ENCODE data around the gene SPA17. TPM values are rescaled to one million over a fixed set of nuclear protein-coding genes. Genes with fewer than 3 reads are reported as not detected.

SPA17 gene
- total RNA-seq = 1 to 10 TPM; 4.7 to 5.9 TPM

- H3K4me1 ChIP-seq = peaks cover 0 to 27% of the 10 kb centered on the region in 2 donors
- H3K9me3 ChIP-seq = no peaks in the 10 kb centered on the region
- peak within 1 kb of the TSS; percentile 75 to 76 for H3K4me3 ChIP-seq
- DNase-seq (ENCODE audit: low spot score) = peak; percentile 96
- H3K36me3 ChIP-seq = no peaks in the 10 kb centered on the region
- H3K27me3 ChIP-seq = no peaks in the 10 kb centered on the region
- no peak for TF ChIP-seq CTCF (IDR thresholded peaks at IDR 0.05)
- H3K27ac ChIP-seq = peak within 1 kb of the TSS; percentile 88 to 89
Observed at GRCh38 chr11:124673333-124674167, at the start of gene SPA17, which contains the start of gene SIAE. Gene SPA17 (plus strand): TSS chr11:124673904. CDS start chr11:124675265, 1,361 bp downstream. Gene SIAE (minus strand): TSS chr11:124673739. CDS start chr11:124673708, 31 bp downstream.

GRCh38 chr11:124625504-124626168 is 48.1 kb upstream of the SPA17 start:
- DNase-seq (ENCODE audit: low spot score) = no peak
- H3K36me3 ChIP-seq = peaks cover 38% of the 10 kb centered on the region
- H3K4me1 ChIP-seq = peaks cover 0 to 27% of the 10 kb centered on the region in 2 donors
- no peaks in the 10 kb centered on the region for H3K9me3 ChIP-seq
- no peaks in the 10 kb centered on the region for H3K27me3 ChIP-seq
- H3K4me3 ChIP-seq = no peak overlapping the region
- H3K27ac ChIP-seq = no peak overlapping the region
- TF ChIP-seq CTCF (IDR thresholded peaks at IDR 0.05) = no peak

GRCh38 chr11:124627546-124627945 is 46.2 kb upstream of the SPA17 start:
- no peaks in the 10 kb centered on the region for H3K9me3 ChIP-seq
- peaks cover 57% of the 10 kb centered on the region for H3K36me3 ChIP-seq
- H3K27ac ChIP-seq = no peak overlapping the region
- DNase-seq (ENCODE audit: low spot score) = no peak
- peaks cover 0 to 22% of the 10 kb centered on the region in 2 donors for H3K4me1 ChIP-seq
- no peak for TF ChIP-seq CTCF (IDR thresholded peaks at IDR 0.05)
- H3K4me3 ChIP-seq = no peak overlapping the region
- H3K27me3 ChIP-seq = no peaks in the 10 kb centered on the region

GRCh38 chr11:124629961-124630360 is 43.7 kb upstream of the SPA17 start:
- Histone ChIP-seq H3K27ac (no peak overlapping the region), H3K4me3 (no peak overlapping the region), H3K9me3 (no peaks in the 10 kb centered on the region), H3K27me3 (no peaks in the 10 kb centered on the region), H3K4me1 (peaks cover 0 to 5% of the 10 kb centered on the region in 2 donors), H3K36me3 (peaks cover 77% of the 10 kb centered on the region)
- no peak for DNase-seq (ENCODE audit: low spot score)
- no peak for TF ChIP-seq CTCF (IDR thresholded peaks at IDR 0.05)

- Histone ChIP-seq H3K36me3 (peaks cover 76% of the 10 kb centered on the region), H3K27me3 (no peaks in the 10 kb centered on the region), H3K4me3 (no peak overlapping the region), H3K4me1 (no peaks in the 10 kb centered on the region), H3K9me3 (no peaks in the 10 kb centered on the region), H3K27ac (no peak overlapping the region)
- no peak for DNase-seq (ENCODE audit: low spot score)
- TF ChIP-seq CTCF (IDR thresholded peaks at IDR 0.05) = no peak
Observed at GRCh38 chr11:124633355-124633754, 40.3 kb upstream of the SPA17 start.
